GM19468 (cell line): Measurements from ENCODE around the gene SLC6A12.
"Not testable (repeated sequence)": the region's sequence is repeated elsewhere in the genome, so short reads cannot be mapped to it uniquely, and the experiment has no call there.

Source experiments
- ATAC-seq: cut with Tn5 transposase; IDR thresholded peaks from one replicate; pipeline ENCODE4 v1.9.1; 2021; ENCODE audit warnings: mild to moderate bottlenecking, moderate library complexity, moderate number of reproducible peaks; ENCODE audit not compliant: unreplicated experiment; ENCODE audit errors: extremely low read depth

SLC6A12 gene

GRCh38 chr12:218728-219590 lies 5.0 kb upstream of the SLC6A12 start:
- no peak for ATAC-seq

DNA sequence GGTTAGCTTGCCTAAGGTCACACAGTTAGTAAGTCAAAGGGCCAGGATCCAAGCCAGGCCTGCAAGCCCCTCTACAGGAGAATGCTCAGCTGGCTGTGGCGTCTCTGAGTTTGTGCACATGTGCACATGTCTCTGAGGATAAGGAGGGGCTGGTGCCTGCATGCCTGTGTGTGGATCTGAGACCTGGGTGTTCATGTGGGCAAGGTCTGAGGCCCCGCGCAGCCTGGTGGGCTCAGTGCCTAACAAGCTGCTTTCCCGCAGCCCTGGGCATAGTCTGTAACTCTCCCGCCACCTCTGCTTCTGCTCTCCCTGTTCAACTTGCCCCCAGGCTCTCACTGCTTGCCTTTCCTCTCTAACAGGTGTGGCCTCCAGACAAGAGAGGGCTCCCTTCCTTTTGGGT lies 4.3 kb upstream of the SLC6A12 start:
- ATAC-seq, result no peak

GRCh38 chr12:217029-217428 lies 3.1 kb upstream of the SLC6A12 start:
- ATAC-seq, result not testable (repeated sequence)

GRCh38 chr12:215116-215515 lies 1.2 kb upstream of the SLC6A12 start:
- ATAC-seq, result no peak

DNA sequence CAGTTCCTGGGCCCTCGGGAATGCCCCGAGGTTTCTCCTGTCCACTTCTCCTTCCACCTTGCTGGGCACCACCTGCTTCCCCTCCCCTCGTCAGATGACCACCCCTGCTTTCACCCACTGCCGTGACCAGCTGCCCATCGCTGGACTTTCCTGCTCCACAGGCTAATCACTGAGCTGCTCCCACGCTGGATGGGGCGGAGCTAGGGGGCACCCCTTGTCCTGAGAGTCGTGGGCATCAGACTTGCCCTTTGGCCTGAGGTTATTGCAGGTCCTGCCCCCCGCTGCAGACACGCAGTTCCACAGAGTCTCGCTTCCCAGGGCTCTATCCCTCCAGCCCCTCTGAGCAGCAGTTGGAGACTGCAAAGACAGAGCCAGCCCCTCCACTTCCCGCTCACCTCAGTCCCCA lies 427 bp downstream of the SLC6A12 start:
- no peak for ATAC-seq

DNA sequence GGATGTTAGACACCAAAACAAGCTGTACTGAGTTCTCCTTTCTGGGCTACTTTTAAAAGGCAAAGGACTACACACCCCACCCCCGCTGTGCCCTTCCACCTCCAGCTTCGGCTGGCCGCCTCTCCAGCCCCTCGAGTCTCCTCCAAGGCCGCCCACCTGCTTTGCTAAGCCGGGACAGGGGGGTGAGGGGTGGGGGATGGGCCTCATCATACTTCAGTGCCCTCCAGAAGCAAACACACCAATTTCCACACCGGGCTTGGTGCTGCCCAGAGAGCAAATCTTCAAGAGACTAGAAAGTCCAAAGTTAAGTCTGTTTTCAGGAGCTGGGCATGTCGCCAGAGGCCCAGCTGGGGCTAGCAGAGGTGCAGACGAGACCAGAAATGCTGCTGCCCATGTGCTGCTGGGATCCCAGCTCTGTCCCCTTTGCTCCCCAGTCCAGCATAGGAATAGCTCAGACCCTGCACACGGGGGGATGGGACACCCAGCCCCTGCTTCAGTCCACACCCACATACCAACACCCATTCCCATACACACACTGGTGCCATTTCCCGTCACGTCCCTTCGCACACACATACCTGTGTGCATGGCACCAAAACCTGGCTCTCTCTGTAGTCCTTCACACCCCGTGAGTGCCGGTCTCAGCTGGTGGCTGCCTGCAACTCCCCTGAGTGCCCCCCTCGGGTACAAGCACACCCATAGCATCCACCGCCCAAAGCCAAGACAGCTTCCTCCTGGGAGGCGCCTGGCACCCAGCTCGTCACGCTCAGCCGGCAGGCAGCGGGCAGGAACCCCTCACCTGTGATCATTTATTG lies 1.0 kb downstream of the SLC6A12 start:
- ATAC-seq, result no peak

DNA sequence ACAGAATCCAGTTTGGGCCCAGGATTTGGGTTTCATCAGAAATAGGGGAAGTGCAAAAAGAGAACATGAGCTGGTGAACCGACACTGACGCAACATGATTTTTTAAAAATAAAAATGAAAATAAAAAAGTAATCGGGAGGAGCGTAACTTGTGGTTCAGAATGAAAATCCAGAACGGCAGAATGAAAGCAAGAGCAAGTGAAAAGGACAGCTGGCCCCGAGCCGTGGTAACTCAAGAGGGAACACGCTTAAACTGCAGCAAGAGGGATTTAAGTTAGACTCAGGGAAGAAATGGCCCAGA lies 1.6 kb downstream of the SLC6A12 start:
- ATAC-seq, result no peak

DNA sequence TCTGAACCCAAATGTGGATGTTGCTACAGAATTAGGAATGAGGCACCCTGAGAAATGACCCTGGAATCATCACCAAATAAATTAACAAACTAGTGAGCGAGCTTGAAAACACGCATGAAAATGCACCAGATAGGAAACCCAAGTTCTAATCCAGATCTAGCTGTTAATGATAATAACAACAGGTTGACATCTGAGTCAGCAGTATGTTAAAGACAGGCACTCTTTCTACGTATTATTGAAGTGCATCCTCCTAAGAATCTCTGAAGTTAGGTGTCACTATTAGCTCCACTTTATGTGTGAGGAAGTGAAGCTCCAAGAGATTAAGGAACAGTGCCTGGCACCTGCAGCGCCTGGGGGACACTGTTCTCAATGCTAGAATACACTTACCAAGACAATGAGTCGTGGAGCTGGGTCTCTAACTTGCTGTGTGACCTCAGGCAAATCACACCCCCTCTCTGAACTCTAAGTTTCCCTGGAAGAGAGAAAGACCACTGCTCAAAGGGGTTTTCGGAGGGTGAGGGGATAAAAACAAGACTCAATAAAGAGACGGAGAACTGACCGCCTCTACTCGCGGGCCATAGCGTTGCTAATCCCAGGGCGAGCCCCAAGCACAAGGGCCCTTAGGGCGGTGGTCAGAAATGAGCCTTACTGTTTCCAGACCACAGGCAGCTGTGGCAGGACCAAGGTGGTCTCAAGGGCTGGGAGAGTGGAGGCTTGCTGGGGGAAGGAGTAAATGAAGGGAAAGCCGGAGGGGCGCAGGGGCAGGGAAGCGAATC lies 2.1 kb downstream of the SLC6A12 start:
- no peak for ATAC-seq

GRCh38 chr12:211142-211465 lies 2.9 kb downstream of the SLC6A12 start:
- no peak for ATAC-seq

- ATAC-seq, result no peak
Measured at GRCh38 chr12:210277-211141, 3.4 kb downstream of the SLC6A12 start.

DNA sequence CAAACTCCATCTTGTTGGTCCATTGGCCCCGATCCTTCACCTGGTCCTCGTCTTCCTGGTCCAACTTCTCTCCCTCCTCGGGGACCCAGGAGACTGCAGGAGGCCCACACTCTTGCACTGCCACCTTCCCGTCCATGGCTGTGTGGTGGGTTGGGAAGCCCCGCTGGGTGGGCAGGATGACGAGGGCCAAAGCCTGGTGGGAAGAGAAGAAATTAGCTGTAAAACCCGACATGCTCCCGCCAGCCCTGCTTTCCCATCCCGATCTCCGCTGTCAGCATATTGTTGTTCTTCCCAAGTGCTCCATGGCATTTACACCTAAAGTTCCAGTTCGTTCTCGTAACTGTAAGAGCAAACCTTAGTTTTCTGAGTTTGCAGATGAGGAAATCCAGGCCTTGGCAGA lies 4.1 kb downstream of the SLC6A12 start:
- no peak for ATAC-seq

GRCh38 chr12:209246-209645 lies 4.7 kb downstream of the SLC6A12 start:
- no peak for ATAC-seq

- ATAC-seq, result no peak
Measured at GRCh38 chr12:208813-209212, 5.1 kb downstream of the SLC6A12 start.

- ATAC-seq, result no peak
Measured at GRCh38 chr12:207804-208203, 6.2 kb downstream of the SLC6A12 start.

DNA sequence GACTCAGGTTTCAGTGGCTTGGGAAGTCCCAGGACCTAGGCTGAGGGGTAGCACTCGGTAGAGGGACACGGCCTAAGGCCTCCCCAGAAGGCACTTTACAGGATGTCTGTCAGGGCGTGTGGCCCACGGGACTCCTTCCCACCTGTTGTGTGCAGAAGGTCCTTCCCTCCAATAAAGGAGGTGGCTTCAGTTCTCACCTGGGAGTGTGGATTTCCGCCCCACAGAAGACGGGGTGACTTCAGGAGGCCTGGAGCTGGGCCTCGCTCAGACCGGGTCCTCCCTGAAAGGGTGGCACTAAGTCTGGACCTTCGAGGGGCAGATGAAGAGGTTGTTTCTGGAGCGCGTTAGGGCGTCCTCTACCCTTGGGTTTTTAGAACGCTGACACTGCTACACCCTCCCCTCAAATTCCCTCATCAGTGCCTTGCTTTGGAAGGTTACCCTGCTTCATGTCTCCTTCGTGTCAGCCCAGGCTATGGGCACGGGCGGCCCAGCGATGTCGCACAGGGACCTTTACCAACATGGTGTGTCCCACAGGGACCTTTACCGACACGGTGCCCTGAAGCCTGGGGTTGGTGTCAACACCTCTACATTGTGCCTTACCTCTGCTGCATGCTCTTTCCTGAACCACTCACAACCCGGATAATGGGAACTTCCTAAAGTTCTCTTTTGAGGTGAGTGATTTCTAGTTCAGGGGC lies 7.1 kb downstream of the SLC6A12 start:
- ATAC-seq, result no peak

DNA sequence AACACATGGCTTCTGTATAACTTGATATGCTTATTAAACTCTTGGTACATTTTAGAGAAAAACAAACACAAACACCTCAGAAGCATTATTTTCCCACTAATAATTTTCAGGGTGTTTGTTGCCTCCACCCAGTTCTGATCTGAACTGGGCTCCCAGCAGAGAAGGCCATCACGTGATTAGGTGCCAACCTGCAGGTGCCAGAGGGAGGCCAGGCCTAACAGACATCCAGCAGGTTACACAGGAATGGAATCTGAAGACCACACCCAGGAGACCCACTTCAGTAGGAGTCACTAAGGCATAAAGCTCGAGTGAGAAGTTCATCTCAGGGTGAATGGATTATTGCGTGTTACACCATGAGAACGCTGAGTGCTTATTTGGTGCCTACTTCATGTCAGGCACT lies 8.9 kb downstream of the SLC6A12 start:
- ATAC-seq, result no peak

- no peak for ATAC-seq
Measured at GRCh38 chr12:204261-204678, 9.7 kb downstream of the SLC6A12 start.

- ATAC-seq, result no peak
Measured at GRCh38 chr12:203462-204260, 10.3 kb downstream of the SLC6A12 start.

DNA sequence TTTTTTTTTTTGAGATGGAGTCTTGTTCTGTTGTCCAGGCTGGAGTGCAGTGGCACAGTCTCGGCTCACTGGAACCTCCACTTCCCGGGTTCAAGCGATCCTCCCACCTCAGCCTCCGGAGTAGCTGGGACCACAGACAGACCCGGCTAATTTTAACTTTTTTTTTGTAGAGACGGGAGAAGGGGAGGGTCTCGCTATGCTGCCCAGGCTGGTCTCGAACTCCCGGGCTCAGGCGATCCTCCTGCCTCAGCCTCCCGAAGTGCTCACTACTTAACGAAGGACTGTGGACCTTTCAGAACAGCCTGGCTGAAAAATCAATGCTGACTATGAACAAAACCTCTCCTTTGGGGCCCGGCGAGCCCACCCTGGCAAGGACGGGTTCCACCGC lies 10.9 kb downstream of the SLC6A12 start:
- ATAC-seq, result no peak
